Fibroblast of gingiva (primary cell): ENCODE results near the gene IGFALS.

Source experiments
- DNase-seq: peaks from one replicate; pipeline ENCODE4 v3.0.0-alpha.2; 2011; ENCODE audit warnings: low read depth

Gene IGFALS

GRCh38 chr16:1790261-1790610, 3.3 kb downstream of the IGFALS start:
- DNase-seq = no peak

DNA sequence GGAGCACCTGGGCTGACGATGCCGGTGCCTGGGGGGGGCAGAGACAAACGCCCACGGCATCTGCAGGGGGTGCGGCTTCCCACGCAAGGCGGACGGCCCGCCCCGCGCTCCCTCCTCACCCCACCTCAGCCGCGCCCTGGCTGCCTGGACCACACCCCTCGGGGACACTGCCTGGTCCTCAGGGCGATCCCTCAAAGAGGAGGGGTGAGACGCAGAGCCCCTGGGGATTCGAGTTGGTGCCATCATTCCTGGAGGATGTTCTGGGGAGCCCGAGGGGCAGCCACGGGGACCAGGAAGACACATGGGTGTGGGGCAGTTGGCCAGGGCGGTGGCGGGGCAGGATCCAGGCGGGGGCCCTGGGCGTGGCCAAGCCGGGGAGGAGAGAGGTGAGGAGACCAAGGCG, 3.9 kb downstream of the IGFALS start:
- DNase-seq = no peak

DNA sequence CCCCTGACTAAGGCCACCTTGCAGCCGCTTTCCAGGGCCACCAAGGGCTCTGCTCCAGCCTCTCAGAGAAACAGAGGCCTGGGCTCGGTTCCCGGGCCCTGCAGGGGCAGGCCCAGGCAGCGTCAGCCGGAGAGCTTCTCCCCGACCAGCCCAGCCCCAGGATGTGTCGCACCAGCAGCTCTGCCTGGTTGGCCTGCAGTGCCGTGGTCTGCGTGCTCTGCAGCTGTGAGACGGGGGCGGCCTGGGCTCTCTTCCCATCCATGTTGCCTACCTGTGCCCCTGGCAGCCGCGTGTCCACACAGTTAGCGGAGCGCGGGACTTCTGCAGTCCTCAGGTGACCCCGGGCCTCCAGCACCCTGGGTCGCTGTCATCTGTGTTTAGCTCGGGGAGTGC, 4.8 kb downstream of the IGFALS start:
- no peak for DNase-seq

DNA sequence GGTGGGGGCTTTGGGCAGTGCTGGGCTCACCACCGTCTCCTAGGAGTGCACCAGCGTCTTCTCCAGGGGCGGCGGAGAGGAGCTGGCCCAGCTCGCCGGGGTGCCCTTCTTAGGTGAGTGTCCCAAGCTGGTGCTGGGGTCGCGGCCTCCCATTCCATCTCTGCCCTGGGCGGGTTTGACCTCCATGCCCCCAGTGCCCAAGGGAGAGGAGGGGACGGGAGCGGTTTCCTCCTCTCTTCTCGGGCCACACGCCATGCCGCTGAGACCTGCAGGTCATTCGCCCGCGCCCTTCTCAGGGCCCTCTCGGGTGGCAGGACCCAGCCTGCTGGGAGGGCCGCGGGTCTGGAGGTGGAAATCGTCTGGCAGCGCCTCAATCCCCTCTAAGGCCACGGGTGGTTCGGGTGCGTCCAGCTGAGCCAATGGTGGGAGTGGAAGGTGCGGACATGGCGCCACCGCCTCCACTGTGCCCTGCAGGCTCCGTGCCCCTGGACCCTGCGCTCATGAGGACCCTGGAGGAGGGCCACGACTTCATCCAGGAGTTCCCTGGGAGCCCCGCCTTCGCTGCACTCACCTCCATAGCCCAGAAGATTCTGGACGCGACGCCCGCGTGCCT, 5.3 kb downstream of the IGFALS start:
- DNase-seq = no peak

DNA sequence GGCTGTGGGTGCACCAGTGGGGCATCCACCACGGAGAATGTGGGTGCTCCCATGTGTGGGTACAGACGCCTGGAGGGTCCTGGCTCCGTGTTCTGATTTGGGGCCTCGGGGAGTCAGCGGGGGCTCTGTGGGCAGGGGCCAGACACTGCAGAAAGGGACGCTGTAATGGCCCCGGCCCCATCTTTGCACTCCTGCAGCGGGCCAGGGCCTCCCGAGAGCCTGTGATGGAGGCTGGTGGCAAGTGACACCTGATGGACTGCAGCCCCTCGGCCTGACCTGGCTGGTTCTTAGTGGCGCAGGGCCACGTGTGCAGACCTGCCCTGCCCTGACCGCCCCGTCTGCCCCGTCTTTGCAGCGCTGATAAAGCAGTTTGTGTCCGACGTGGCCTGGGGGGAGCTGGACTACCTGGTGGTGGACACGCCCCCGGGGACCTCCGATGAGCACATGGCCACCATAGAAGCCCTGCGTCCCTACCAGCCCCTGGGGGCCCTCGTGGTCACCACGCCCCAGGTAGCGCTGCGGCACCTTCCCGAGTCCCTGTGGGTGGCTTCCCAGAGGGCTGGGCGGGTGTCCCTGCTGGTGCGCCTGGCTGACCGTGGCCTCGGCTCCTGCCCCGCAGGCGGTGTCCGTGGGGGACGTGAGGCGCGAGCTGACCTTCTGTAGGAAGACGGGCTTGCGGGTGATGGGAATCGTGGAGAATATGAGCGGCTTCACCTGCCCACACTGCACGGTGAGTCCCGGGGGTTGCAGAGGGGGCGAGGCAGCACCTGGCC, 6.0 kb downstream of the IGFALS start:
- DNase-seq = no peak

- no peak for DNase-seq
Measured at GRCh38 chr16:1787056-1787321, 6.5 kb downstream of the IGFALS start.

DNA sequence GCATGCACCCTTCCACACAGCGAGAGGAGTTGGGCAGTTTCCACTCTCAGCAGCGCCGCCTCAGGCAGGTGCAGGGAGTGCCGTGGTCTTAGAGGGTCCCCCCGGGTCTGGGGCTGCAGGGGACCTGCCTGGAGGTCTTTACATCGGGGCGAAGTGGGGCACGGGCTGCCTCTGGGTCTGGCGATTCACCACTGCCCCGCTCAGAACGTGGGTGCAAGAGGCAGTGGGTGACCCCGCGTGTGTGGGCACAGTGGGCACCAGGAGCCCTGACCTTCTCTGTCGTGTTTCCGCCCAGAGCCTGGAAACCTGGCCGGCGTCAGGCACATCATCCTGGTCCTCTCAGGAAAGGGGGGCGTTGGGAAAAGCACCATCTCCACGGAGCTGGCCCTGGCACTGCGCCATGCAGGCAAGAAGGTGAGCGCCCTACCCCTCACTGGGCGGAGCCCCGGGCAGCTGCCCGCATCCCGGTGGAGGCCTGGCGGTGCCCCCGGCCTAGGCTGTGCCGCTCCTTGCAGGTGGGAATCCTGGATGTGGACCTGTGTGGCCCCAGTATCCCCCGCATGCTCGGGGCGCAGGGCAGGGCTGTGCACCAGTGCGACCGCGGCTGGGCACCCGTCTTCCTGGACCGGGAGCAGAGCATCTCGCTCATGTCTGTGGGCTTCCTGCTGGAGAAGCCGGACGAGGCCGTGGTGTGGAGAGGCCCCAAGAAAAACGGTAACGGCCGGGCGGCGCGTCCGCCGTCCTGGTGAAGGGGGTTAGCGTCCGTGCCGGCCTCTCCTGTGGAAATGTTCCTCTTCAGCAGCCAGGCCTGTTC, 7.1 kb downstream of the IGFALS start:
- no peak for DNase-seq

DNA sequence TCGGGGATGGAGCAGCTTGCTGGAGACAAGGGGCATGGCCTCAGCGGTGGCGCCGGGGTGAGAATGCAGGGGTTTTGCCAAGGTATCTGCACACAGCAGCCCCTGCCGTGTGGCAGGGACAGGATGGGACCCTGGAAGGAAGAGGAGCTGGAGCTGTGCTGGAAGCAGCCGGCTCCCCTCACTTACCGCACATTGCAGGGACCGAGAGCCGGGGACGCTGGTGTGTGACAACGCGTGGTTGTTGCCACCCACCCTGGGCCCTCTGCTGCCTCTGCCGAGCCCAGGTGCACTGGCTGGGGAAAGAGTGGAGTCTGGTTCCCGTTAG, 7.7 kb downstream of the IGFALS start:
- no peak for DNase-seq

GRCh38 chr16:1784977-1785845, 8.3 kb downstream of the IGFALS start:
- no peak for DNase-seq

GRCh38 chr16:1782408-1783264, 10.9 kb downstream of the IGFALS start, which contains the start of the genes NUBP2 and SPSB3:
NUBP2 (plus strand) TSS chr16:1782960; CDS start chr16:1783021, 61 bp downstream.
SPSB3 (minus strand) TSS chr16:1782571; CDS start chr16:1781483, 1,088 bp downstream.
- peak; percentile 100 for DNase-seq

- no peak for DNase-seq
Measured at GRCh38 chr16:1781758-1782407, 11.6 kb downstream of the IGFALS start.

DNA sequence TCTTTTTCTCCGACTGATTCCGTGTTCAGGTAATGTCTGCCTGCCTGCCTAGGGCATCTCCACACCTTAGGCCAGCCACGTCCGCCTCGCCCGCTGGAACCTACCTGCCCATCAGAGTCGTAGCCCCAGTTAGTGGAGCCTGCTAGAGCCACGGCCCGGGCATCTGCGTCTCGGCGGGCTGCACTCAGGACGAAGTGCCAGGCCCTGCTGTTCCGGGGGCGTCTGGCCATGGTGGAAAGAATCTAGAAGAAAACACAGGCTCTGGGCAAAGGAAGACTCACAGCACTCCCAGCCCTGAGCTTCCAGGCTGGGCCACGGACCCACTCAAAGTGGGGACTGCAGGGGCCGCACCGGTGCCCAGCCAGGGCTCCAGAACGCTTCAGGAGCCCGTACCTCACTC, 12.3 kb downstream of the IGFALS start:
- DNase-seq = no peak

- no peak for DNase-seq
Measured at GRCh38 chr16:1780677-1781072, 12.8 kb downstream of the IGFALS start.

DNA sequence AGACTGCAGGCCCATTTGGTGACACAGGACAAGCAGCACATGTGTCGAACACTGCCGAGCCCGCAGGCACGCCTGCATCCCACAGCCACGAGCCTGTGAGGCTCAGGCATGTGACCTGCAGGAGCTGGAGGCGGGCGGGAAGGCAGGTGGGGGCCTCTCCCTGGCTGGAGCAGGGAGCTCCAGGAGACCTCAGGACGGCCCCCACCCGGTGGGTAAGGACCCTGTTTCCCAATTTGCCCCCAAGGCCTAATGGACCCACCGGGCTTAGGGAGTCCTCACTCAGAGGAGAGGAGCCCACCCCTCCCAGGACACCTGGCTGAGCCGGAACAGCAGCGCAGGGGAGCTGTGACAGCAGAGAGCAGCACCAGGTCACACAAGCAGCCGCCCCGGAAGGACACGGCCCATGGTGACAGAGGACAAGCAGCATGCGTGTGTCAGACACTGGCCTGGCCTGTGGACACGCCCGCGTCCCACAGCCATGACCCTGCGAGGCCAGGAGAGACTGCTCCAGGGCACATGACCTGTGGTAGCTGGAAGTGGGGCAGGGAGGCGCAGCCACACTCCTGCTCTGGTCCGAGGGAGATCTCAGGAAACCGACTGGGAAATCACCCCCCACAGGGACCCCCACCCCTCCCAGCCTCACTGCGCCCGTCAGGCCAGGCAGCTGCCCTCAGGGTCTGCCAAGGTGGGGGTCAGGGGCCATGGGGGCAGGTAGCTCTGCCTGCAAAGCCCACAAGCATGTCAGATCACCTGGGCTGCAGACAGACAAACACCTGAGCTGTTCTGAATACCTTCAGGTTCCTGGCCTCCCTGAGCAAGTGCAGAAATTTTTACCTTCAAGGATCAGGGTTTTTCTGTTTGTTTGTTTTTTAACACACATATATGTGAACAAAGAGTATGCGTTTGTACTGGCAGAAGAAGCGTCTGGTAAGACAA, 13.5 kb downstream of the IGFALS start:
- no peak for DNase-seq

DNA sequence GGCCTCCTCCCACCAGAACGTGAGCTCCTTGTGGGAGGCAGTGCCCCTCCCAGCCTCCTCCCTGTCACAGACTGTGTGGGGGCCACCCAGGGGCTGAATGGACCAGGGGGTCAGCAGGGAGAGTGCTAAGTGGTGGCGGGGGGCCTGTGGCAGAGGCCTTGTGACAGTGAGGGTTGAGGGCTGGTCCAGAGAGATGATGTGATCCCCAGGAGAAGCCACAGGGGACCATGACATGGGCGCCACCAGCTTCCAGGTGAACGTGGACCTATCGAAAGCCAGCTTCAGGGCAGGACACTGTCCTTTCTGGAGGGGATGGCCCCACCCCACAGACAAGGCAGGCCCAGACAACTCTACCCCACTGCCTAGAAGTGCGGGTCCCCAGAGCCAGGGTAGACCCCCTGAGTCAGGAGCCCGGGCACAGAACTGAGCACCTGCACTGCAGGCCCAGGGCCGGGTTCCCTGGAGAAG, 14.2 kb downstream of the IGFALS start:
- no peak for DNase-seq

GRCh38 chr16:1778200-1779179, 15.0 kb downstream of the IGFALS start:
- no peak for DNase-seq

DNA sequence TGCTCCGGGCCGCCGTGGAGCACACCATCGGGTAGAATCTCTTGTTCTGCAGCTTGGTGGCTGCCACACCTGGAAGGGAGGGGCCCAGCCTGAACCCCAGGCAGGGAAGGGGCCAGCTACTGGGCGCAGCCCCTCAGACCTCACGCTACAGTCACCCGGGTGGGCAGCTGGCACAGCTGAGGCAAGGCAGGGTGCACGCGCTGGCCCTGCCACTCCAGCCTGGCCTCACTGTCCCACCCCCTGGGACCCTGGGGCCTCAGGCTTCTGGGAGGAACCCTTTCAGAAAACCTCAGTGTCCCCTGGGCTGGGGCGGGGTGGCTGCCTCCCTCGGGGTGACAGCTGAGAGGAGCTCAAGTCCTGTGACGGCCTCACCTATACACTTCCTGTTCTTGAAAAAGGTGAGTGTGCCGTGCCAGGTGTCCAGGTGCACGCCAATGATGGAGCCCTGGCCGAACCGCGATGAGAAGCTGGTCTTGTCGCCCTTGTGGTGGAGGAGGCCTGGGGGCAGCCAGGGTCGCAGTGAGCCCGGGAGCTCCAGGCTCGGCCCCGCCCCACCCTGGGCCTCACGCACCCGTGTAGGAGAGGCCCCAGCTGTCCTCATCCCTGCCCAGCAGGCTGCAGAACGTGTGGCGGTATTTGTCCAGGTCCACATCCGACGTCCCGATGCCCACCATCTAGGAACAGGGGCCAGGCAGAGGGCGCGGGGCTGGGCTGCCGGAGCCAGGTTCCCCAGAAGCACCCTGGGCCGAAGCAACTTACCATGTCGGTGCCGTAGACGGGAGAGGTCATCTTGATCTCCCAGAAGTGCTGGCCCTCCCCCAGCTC, 15.9 kb downstream of the IGFALS start:
- DNase-seq = no peak

- no peak for DNase-seq
Measured at GRCh38 chr16:1776991-1777374, 16.5 kb downstream of the IGFALS start.
